Neural cell (in vitro differentiated cells): ENCODE data around the gene MYH6. TPM values are rescaled to one million over a fixed set of nuclear protein-coding genes. Genes with fewer than 3 reads are reported as not detected.

Experiments
- H2AFZ ChIP-seq: fragments of 200-600, 300-800 bp; sonication (generic), shearing (Covaris generic); 2 replicates; pipeline ENCODE4 v1.6.0; 2014; ENCODE audit warnings: low read depth, mild to moderate bottlenecking, antibody characterized with exemption, low read length, moderate library complexity
- H3F3A ChIP-seq: fragments of 200-600 bp; shearing (Covaris generic); 2 replicates; pipeline ENCODE4 v1.6.1; 2016; ENCODE audit warnings: mild to moderate bottlenecking, moderate library complexity, mixed read lengths, antibody characterized with exemption, low read length; ENCODE audit not compliant: insufficient read depth, poor library complexity, severe bottlenecking
- H3K27ac ChIP-seq: fragments of 200-600, 300-800 bp; sonication (generic), shearing (Covaris generic); 2 replicates; pipeline ENCODE4 v1.5.1; 2014; ENCODE audit warnings: mild to moderate bottlenecking, low read length, moderate library complexity
- H3K27me3 ChIP-seq: fragments of 300-800, 200-600 bp; sonication (generic), shearing (Covaris generic); 2 replicates; pipeline ENCODE4 v1.6.0; 2014; ENCODE audit warnings: mild to moderate bottlenecking, low read depth, low read length, moderate library complexity; ENCODE audit not compliant: insufficient read depth
- H3K36me3 ChIP-seq: fragments of 300-800, 200-600 bp; sonication (generic), shearing (Covaris generic); 2 replicates; pipeline ENCODE4 v1.5.1; 2014; ENCODE audit warnings: mild to moderate bottlenecking, antibody characterized with exemption, low read length, moderate library complexity; ENCODE audit not compliant: insufficient read depth
- H3K4me2 ChIP-seq: fragments of 300-800, 200-600 bp; sonication (generic), shearing (Covaris generic); 2 replicates; pipeline ENCODE4 v1.6.0; 2014; ENCODE audit warnings: mild to moderate bottlenecking, low read length
- H3K4me3 ChIP-seq: fragments of 300-800, 200-600 bp; sonication (generic), shearing (Covaris generic); 2 replicates; pipeline ENCODE4 v1.5.1; 2014; ENCODE audit warnings: mild to moderate bottlenecking, low read length, moderate library complexity
- H3K79me2 ChIP-seq: fragments of 200-600 bp; shearing (Covaris generic); replicated peaks from 2 replicates; pipeline ENCODE4 v1.6.0; 2014; ENCODE audit warnings: mild to moderate bottlenecking, low read length, moderate library complexity; ENCODE audit not compliant: insufficient read depth
- H3K9ac ChIP-seq: fragments of 300-800, 200-600 bp; sonication (generic), shearing (Covaris generic); 2 replicates; pipeline ENCODE4 v1.6.1; 2016; ENCODE audit warnings: mild to moderate bottlenecking, low read length, mixed read lengths
- H3K9me2 ChIP-seq: fragments of 200-600 bp; shearing (Covaris generic); 2 replicates; pipeline ENCODE4 v1.6.1; 2016; ENCODE audit warnings: mild to moderate bottlenecking, low read length, mixed read lengths; ENCODE audit not compliant: insufficient read depth
- H3K9me3 ChIP-seq: fragments of 200-600, 300-800 bp; sonication (generic), shearing (Covaris generic); 2 replicates; pipeline ENCODE4 v1.6.1; 2016; ENCODE audit warnings: mild to moderate bottlenecking, mixed run types, low read length, moderate library complexity, mixed read lengths
- H4K20me1 ChIP-seq: fragments of 200-600 bp; shearing (Covaris generic); 2 replicates; pipeline ENCODE4 v1.6.1; 2016; ENCODE audit warnings: mild to moderate bottlenecking, mixed run types; ENCODE audit not compliant: insufficient read depth
- CTCF ChIP-seq: fragments of 450-650 bp; IDR thresholded peaks from 2 replicates; pipeline ENCODE4 v1.5.1; 2014; ENCODE audit warnings: antibody characterized with exemption, mild to moderate bottlenecking, moderate library complexity; ENCODE audit not compliant: poor library complexity, severe bottlenecking
- EP300 ChIP-seq: fragments of 450-650 bp; conservative IDR thresholded peaks from 2 replicates; pipeline ENCODE4 v1.6.1; 2014; ENCODE audit warnings: antibody characterized with exemption, mild to moderate bottlenecking, moderate library complexity; ENCODE audit not compliant: poor library complexity, severe bottlenecking
- EZH2 ChIP-seq: fragments of 200-600, 300-800 bp; shearing (Covaris generic), sonication (generic); IDR thresholded peaks from 2 replicates; pipeline ENCODE4 v1.6.1; 2014; ENCODE audit warnings: antibody characterized with exemption, low read length, borderline replicate concordance, mild to moderate bottlenecking; ENCODE audit not compliant: insufficient read depth, poor library complexity, severe bottlenecking
- MXI1 ChIP-seq: fragments of 450-650 bp; conservative IDR thresholded peaks from 2 replicates; pipeline ENCODE4 v1.6.1; 2014; ENCODE audit warnings: antibody characterized with exemption, mild to moderate bottlenecking; ENCODE audit not compliant: poor library complexity, severe bottlenecking
- POLR2AphosphoS5 ChIP-seq: IDR thresholded peaks from 2 replicates; pipeline ENCODE4 v1.6.1; 2012
- RAD21 ChIP-seq: fragments of 450-650 bp; conservative IDR thresholded peaks from 2 replicates; pipeline ENCODE4 v1.6.1; 2014; ENCODE audit warnings: antibody characterized with exemption, mild to moderate bottlenecking, moderate library complexity
- REST ChIP-seq: IDR thresholded peaks from 2 replicates; pipeline ENCODE4 v1.6.1; 2012; ENCODE audit warnings: borderline replicate concordance
- SMC3 ChIP-seq: fragments of 450-650 bp; conservative IDR thresholded peaks from 2 replicates; pipeline ENCODE4 v1.6.1; 2014; ENCODE audit warnings: antibody characterized with exemption, mild to moderate bottlenecking, moderate library complexity; ENCODE audit not compliant: poor library complexity
- TAF1 ChIP-seq: IDR thresholded peaks from 2 replicates; pipeline ENCODE4 v1.6.1; 2012; ENCODE audit warnings: low read depth
- polyA plus RNA-seq: library from polyadenylated mRNA; depleted of rRNA; stranded (reverse); fragments of >200 nt; gene quantifications from 2 replicates; pipeline ENCODE4 v1.2.3, GENCODE V29; 2014

MYH6 gene
- polyA plus RNA-seq, 1 donor from 2014 or later = not detected

GRCh38 chr14:23450379-23450778 lies 42.3 kb upstream of the MYH6 start:
- Histone ChIP-seq H3K9ac (no peak overlapping the region), H3K9me3 (no peaks in the 10 kb centered on the region), H3K27ac (no peak overlapping the region), H3K79me2 (no peaks in the 10 kb centered on the region), H3K27me3 (no peaks in the 10 kb centered on the region), H3K4me3 (no peak overlapping the region), H2AFZ (no peak overlapping the region), H3K4me2 (no peak overlapping the region), H3K9me2 (no peaks in the 10 kb centered on the region), H3F3A (no peaks in the 10 kb centered on the region), H4K20me1 (no peaks in the 10 kb centered on the region), H3K36me3 (no peaks in the 10 kb centered on the region)
- TF ChIP-seq REST (no peak), POLR2AphosphoS5 (no peak), SMC3 (no peak), MXI1 (no peak), CTCF (no peak), EP300 (no peak), TAF1 (no peak), RAD21 (no peak), EZH2 (no peak)

- Histone ChIP-seq H3K9ac (no peak overlapping the region), H3F3A (no peaks in the 10 kb centered on the region), H3K9me3 (no peaks in the 10 kb centered on the region), H4K20me1 (no peaks in the 10 kb centered on the region), H3K27ac (no peak overlapping the region), H3K79me2 (no peaks in the 10 kb centered on the region), H3K27me3 (no peaks in the 10 kb centered on the region), H3K4me2 (no peak overlapping the region), H3K4me3 (no peak overlapping the region), H3K36me3 (no peaks in the 10 kb centered on the region), H3K9me2 (no peaks in the 10 kb centered on the region), H2AFZ (no peak overlapping the region)
- no peak for TF ChIP-seq SMC3
- TF ChIP-seq REST = no peak
- no peak for TF ChIP-seq EP300
- no peak for TF ChIP-seq EZH2
- no peak for TF ChIP-seq TAF1
- no peak for TF ChIP-seq RAD21
- TF ChIP-seq POLR2AphosphoS5 = no peak
- no peak for TF ChIP-seq CTCF
These were observed 41.2 kb upstream of the MYH6 start for GRCh38 chr14:23449314-23449713.
